Keratinocyte (primary cell): ENCODE measurements around the gene THSD7B.

Experiments
- EZH2 ChIP-seq: IDR thresholded peaks from one replicate; pipeline ENCODE4 v1.6.1; 2012; ENCODE audit warnings: inconsistent platforms, mild to moderate bottlenecking, low read length, moderate library complexity
- TF ChIP-seq, protein P1 (sequence below), 3 experiments: IDR thresholded peaks in 1 of 3; conservative IDR thresholded peaks in 1 of 3; optimal IDR thresholded peaks in 1 of 3; 2 replicates in 2 of 3; 3 replicates in 1 of 3; pipeline versions ENCODE3 to v1.5.1; 2011; ENCODE audit warnings: low read length in 3 of 3, mild to moderate bottlenecking in 3 of 3, moderate library complexity in 2 of 3, control low read depth in 1 of 3, inconsistent platforms in 1 of 3; ENCODE audit not compliant: insufficient read depth in 2 of 3; ENCODE audit errors: extremely low read depth in 1 of 3

DNA sequence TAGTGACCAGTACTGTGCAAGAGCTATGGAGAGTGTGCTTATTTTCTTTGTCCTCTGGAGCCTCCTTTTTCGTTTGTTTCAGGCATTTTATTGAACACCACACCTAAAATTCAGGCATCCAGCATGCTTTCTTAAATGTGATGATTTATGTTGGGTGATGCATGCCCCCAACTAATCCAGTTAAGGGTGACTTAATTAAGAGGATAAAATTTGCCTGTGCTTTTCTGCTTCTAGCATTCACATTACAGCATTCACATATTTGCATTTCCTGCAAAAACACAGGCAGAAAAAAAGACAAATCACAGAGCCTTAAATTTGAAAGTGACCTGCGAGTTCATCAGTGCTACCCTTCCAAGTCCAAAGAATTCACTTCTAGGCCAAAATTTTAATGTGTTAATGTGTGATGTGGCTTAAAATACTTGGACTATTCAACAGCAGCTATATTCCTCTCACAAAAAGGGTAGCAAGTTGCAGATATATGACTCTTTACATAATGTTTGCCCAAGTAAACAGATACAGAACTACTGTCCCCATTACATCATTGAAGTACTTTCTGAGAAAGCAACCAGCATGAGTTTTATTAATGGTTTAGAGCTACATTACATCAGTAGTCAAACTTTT lies 286.5 kb downstream of the THSD7B start:
- TF ChIP-seq, protein P1, sequence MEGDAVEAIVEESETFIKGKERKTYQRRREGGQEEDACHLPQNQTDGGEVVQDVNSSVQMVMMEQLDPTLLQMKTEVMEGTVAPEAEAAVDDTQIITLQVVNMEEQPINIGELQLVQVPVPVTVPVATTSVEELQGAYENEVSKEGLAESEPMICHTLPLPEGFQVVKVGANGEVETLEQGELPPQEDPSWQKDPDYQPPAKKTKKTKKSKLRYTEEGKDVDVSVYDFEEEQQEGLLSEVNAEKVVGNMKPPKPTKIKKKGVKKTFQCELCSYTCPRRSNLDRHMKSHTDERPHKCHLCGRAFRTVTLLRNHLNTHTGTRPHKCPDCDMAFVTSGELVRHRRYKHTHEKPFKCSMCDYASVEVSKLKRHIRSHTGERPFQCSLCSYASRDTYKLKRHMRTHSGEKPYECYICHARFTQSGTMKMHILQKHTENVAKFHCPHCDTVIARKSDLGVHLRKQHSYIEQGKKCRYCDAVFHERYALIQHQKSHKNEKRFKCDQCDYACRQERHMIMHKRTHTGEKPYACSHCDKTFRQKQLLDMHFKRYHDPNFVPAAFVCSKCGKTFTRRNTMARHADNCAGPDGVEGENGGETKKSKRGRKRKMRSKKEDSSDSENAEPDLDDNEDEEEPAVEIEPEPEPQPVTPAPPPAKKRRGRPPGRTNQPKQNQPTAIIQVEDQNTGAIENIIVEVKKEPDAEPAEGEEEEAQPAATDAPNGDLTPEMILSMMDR (optimal IDR thresholded peaks at IDR 0.05 in 1 of 3, IDR thresholded peaks at IDR 0.05 in 1 of 3, conservative IDR thresholded peaks at IDR 0.05 in 1 of 3; ENCODE audit: extremely low read depth in 1 of 3, insufficient read depth in 2 of 3, low read length in 3 of 3) = no peak
- TF ChIP-seq EZH2 = no peak
